Fibroblast of gingiva (primary cell): Measurements from ENCODE around the gene SLC39A3.

Experiments used
- DNase-seq: peaks from one replicate; pipeline ENCODE4 v3.0.0-alpha.2; 2011; ENCODE audit warnings: low read depth

Gene SLC39A3

GRCh38 chr19:2703077-2703437 lies 36.8 kb downstream of the SLC39A3 start:
- no peak for DNase-seq

- peak; percentile 82 for DNase-seq
Measured at GRCh38 chr19:2702170-2703076, 37.4 kb downstream of the SLC39A3 start, which contains the start of gene GNG7. TSS of gene GNG7 (minus strand) at chr19:2702694. CDS start at chr19:2520688, 182,006 bp downstream.

- no peak for DNase-seq
Measured at GRCh38 chr19:2701361-2702169, 38.3 kb downstream of the SLC39A3 start.

GRCh38 chr19:2700660-2701360 lies 39.0 kb downstream of the SLC39A3 start:
- DNase-seq, result no peak

GRCh38 chr19:2699413-2700140 lies 40.2 kb downstream of the SLC39A3 start:
- no peak for DNase-seq

- DNase-seq, result no peak
Measured at GRCh38 chr19:2694196-2694595, 45.6 kb downstream of the SLC39A3 start.

GRCh38 chr19:2693492-2694160 lies 46.2 kb downstream of the SLC39A3 start:
- no peak for DNase-seq

- DNase-seq, result no peak
Measured at GRCh38 chr19:2691951-2692350, 47.9 kb downstream of the SLC39A3 start.

- DNase-seq, result no peak
Measured at GRCh38 chr19:2690856-2691255, 49.0 kb downstream of the SLC39A3 start.

GRCh38 chr19:2686360-2686759 lies 53.5 kb downstream of the SLC39A3 start:
- no peak for DNase-seq

GRCh38 chr19:2685204-2685704 lies 54.6 kb downstream of the SLC39A3 start:
- no peak for DNase-seq

GRCh38 chr19:2683430-2684003 lies 56.3 kb downstream of the SLC39A3 start:
- no peak for DNase-seq
